Fibroblast of lung (primary cell): Measurements from ENCODE around the gene SEL1L2. TPM values are rescaled to one million over a fixed set of nuclear protein-coding genes. Genes with fewer than 3 reads are reported as not detected.

Source experiments
- DNase-seq, 2 donors: peaks; one replicate each; pipeline versions ENCODE4 v3.0.0 to v3.0.0-alpha.2; 2010; ENCODE audit warnings: low read depth in 2 of 2
- H2AFZ ChIP-seq: 2 replicates; pipeline ENCODE4 v1.5.1; 2012; ENCODE audit warnings: low read length, control low read depth, inconsistent platforms
- H3K27ac ChIP-seq: 2 replicates; pipeline ENCODE4 v1.5.1; 2011; ENCODE audit warnings: low read length, control low read depth; ENCODE audit not compliant: insufficient read depth
- H3K27me3 ChIP-seq: 2 replicates; pipeline ENCODE4 v1.5.1; 2011; ENCODE audit warnings: mild to moderate bottlenecking, low read length; ENCODE audit not compliant: control insufficient read depth, insufficient read depth
- H3K36me3 ChIP-seq: 2 replicates; pipeline ENCODE4 v1.5.1; 2011; ENCODE audit warnings: low read length; ENCODE audit not compliant: control insufficient read depth, insufficient read depth
- H3K4me1 ChIP-seq: 2 replicates; pipeline ENCODE4 v1.5.1; 2011; ENCODE audit warnings: low read length; ENCODE audit not compliant: control insufficient read depth, insufficient read depth; ENCODE audit errors: extremely low read depth
- H3K4me2 ChIP-seq: 2 replicates; pipeline ENCODE4 v1.5.1; 2011; ENCODE audit warnings: low read length, control low read depth; ENCODE audit not compliant: insufficient read depth; ENCODE audit errors: extremely low read depth
- H3K4me3 ChIP-seq, 4 experiments: fragments of 200-600 bp in 1 of 4; sonication (generic) in 1 of 4; replicated peaks in 1 of 4; 2 replicates each; pipeline ENCODE4 v1.5.1; 2011 to 2016; ENCODE audit warnings: low read length in 4 of 4, low read depth in 3 of 4, mild to moderate bottlenecking in 3 of 4, control low read depth in 2 of 4, inconsistent platforms in 1 of 4, mixed read lengths in 1 of 4; ENCODE audit not compliant: insufficient read depth in 1 of 4; ENCODE audit errors: control extremely low read depth in 1 of 4
- H3K79me2 ChIP-seq: 2 replicates; pipeline ENCODE4 v1.5.1; 2012; ENCODE audit warnings: mild to moderate bottlenecking, low read length, inconsistent platforms; ENCODE audit not compliant: control insufficient read depth, insufficient read depth
- H3K9ac ChIP-seq: 2 replicates; pipeline ENCODE4 v1.5.1; 2011; ENCODE audit warnings: mild to moderate bottlenecking, low read length, control low read depth; ENCODE audit not compliant: insufficient read depth
- H3K9me3 ChIP-seq: 2 replicates; pipeline ENCODE4 v1.5.1; 2012; ENCODE audit warnings: low read depth, low read length; ENCODE audit not compliant: control insufficient read depth, insufficient read depth
- H4K20me1 ChIP-seq: 2 replicates; pipeline ENCODE4 v1.5.1; 2011; ENCODE audit warnings: low read length; ENCODE audit not compliant: control insufficient read depth, insufficient read depth; ENCODE audit errors: extremely low read depth
- CTCF ChIP-seq, 2 donors: IDR thresholded peaks in 1 of 2; conservative IDR thresholded peaks in 1 of 2; 1 replicate in 1 of 2; 2 replicates in 1 of 2; pipeline ENCODE4 v1.5.1; 2011 to 2012; ENCODE audit warnings: low read length in 2 of 2, control low read depth in 1 of 2, inconsistent platforms in 1 of 2, low read depth in 1 of 2, mild to moderate bottlenecking in 1 of 2
- EZH2 ChIP-seq: IDR thresholded peaks from 2 replicates; pipeline ENCODE4 v1.5.1; 2012; ENCODE audit warnings: low read length, control low read depth, mild to moderate bottlenecking; ENCODE audit errors: missing control alignments
- polyA plus RNA-seq, 2 donors: library from polyadenylated mRNA; depleted of rRNA in 1 of 2; stranded (reverse) in 1 of 2; unstranded in 1 of 2; fragments of >200 nt; gene quantifications; 2 replicates each; pipeline ENCODE4 v1.2.1, GENCODE V29; 2011 to 2012; ENCODE audit warnings: missing spikeins in 1 of 2
- total RNA-seq: library from RNA; depleted of rRNA; stranded (reverse); fragments of >200 nt; gene quantifications from 2 replicates; pipeline ENCODE4 v1.2.1, GENCODE V29; 2014

Gene SEL1L2
- total and polyA plus RNA-seq, 2 donors (not counting 1 experiment from before 2014, with no cell fraction given), result not detected

- Histone ChIP-seq H3K4me2 (no peak overlapping the region), H3K36me3 (no peaks in the 10 kb centered on the region), H3K79me2 (no peaks in the 10 kb centered on the region), H3K4me3 (no peak overlapping the region), H3K9me3 (no peaks in the 10 kb centered on the region), H2AFZ (no peak overlapping the region), H3K9ac (no peak overlapping the region), H3K27me3 (no peaks in the 10 kb centered on the region), H4K20me1 (no peaks in the 10 kb centered on the region), H3K4me1 (no peaks in the 10 kb centered on the region), H3K27ac (no peak overlapping the region)
- no peak for DNase-seq
- TF ChIP-seq EZH2 (no peak), CTCF (conservative IDR thresholded peaks at IDR 0.05 in 1 of 2, IDR thresholded peaks at IDR 0.05 in 1 of 2; ENCODE audit: low read depth in 1 of 2, low read length in 2 of 2) (no peak)
Observed at GRCh38 chr20:13874394-13875157, 115.8 kb downstream of the SEL1L2 start.

- Histone ChIP-seq H2AFZ (no peak overlapping the region), H3K4me3 (no peak overlapping the region), H4K20me1 (no peaks in the 10 kb centered on the region), H3K27me3 (no peaks in the 10 kb centered on the region), H3K9me3 (no peaks in the 10 kb centered on the region), H3K4me1 (no peaks in the 10 kb centered on the region), H3K4me2 (no peak overlapping the region), H3K36me3 (no peaks in the 10 kb centered on the region), H3K27ac (no peak overlapping the region), H3K79me2 (no peaks in the 10 kb centered on the region), H3K9ac (no peak overlapping the region)
- TF ChIP-seq CTCF (conservative IDR thresholded peaks at IDR 0.05 in 1 of 2, IDR thresholded peaks at IDR 0.05 in 1 of 2; ENCODE audit: low read depth in 1 of 2, low read length in 2 of 2) (no peak), EZH2 (no peak)
- no peak for DNase-seq
Observed at GRCh38 chr20:13873831-13874230, 116.6 kb downstream of the SEL1L2 start.

GRCh38 chr20:13870170-13870748, 120.2 kb downstream of the SEL1L2 start:
- no peak overlapping the region for H3K9ac ChIP-seq
- no peak overlapping the region for H3K4me3 ChIP-seq
- H4K20me1 ChIP-seq, result no peaks in the 10 kb centered on the region
- H3K4me1 ChIP-seq, result peaks cover 2% of the 10 kb centered on the region
- H3K9me3 ChIP-seq, result no peaks in the 10 kb centered on the region
- H2AFZ ChIP-seq, result no peak overlapping the region
- no peaks in the 10 kb centered on the region for H3K36me3 ChIP-seq
- no peaks in the 10 kb centered on the region for H3K27me3 ChIP-seq
- no peak overlapping the region for H3K27ac ChIP-seq
- no peak overlapping the region for H3K4me2 ChIP-seq
- TF ChIP-seq EZH2, result no peak
- TF ChIP-seq CTCF (conservative IDR thresholded peaks at IDR 0.05 in 1 of 2, IDR thresholded peaks at IDR 0.05 in 1 of 2; ENCODE audit: low read depth in 1 of 2, low read length in 2 of 2), result no peak
- DNase-seq, result no peak
- H3K79me2 ChIP-seq, result no peaks in the 10 kb centered on the region
